GM19099 (cell line): Measurements from ENCODE around the gene F2RL3.

Experiments
- POLR2A ChIP-seq: IDR thresholded peaks from 3 replicates; pipeline ENCODE4 v1.6.1; 2011; ENCODE audit warnings: low read depth; ENCODE audit not compliant: insufficient read length; ENCODE audit errors: extremely low read depth

The F2RL3 gene

DNA sequence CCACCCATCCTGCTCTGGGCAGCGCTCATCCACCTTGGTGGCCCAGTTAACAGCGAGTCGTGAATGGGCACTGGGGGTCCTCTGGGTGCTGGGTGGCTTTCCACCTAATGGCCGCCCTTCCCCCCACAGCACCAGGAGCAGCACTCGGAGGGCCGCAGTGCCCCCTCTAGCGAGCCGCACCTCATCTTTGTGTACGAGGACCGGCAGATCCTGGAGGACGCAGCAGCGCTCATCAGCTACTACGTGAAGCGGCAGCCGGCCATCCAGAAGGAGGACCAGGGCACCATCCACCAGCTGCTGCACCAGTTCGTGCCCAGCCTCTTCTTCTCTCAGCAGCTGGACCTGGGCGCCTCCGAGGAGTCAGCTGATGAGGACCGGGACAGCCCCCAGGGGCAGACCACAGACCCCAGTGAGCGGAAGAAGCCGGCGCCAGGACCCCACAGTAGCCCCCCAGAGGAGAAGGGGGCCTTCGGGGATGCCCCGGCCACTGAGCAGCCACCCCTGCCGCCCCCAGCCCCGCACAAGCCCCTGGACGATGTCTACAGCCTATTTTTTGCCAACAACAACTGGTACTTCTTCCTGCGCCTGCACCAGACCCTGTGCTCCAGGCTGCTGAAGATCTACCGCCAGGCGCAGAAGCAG, 19.3 kb upstream of the F2RL3 start:
- TF ChIP-seq POLR2A, result no peak

DNA sequence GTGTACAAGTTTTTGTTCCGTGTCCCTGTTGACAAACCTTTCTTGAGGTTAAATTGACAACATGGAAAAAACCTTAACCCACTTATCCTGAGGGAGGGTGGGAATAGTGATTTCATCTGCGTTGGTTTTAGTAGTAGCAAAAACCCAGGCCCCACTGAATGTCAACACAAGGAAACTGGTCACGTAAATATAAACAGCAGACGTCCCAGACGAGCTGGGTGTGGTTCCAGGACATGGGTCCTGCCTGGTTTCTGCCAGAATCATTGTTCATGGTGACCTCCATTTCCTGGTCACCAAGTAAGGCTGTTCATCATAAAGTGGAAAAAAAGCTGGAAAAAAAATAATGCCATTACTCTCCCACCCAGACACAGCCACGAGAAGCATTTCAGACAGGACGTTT, 16.9 kb upstream of the F2RL3 start:
- TF ChIP-seq POLR2A, result no peak

- no peak for TF ChIP-seq POLR2A
These were observed 16.1 kb upstream of the F2RL3 start for GRCh38 chr19:16872728-16873127.

GRCh38 chr19:16873594-16873993, 15.2 kb upstream of the F2RL3 start:
- no peak for TF ChIP-seq POLR2A

- TF ChIP-seq POLR2A, result no peak
These were observed 14.4 kb upstream of the F2RL3 start for GRCh38 chr19:16874250-16874977.

GRCh38 chr19:16875584-16876555, 12.9 kb upstream of the F2RL3 start:
- TF ChIP-seq POLR2A, result no peak

GRCh38 chr19:16876904-16877361, 11.9 kb upstream of the F2RL3 start:
- TF ChIP-seq POLR2A, result no peak

GRCh38 chr19:16877581-16877980, 11.2 kb upstream of the F2RL3 start:
- TF ChIP-seq POLR2A, result no peak

GRCh38 chr19:16878181-16878965, 10.4 kb upstream of the F2RL3 start:
- TF ChIP-seq POLR2A, result no peak

GRCh38 chr19:16880884-16881554, 7.8 kb upstream of the F2RL3 start:
- TF ChIP-seq POLR2A, result no peak

DNA sequence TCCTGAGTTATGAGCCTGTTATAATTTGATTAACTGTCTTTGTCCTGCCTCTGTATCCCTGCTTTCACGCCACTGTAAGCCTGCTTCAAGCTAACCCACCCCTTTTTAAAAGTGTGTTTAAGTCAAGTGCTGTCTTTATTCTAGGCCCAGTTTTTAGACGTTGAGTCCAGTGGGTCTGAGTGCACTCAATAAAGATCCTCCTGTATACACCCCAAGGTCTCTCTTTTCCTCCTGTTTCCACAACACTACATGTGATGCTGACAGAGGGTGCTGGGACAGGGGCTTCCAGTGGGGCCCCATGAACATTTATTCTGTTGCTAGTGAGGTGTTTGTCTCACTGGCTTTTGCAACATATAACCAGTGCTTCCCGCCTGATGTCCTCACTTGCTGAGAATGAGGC, 6.7 kb upstream of the F2RL3 start:
- TF ChIP-seq POLR2A, result no peak

GRCh38 chr19:16883522-16883921, 5.3 kb upstream of the F2RL3 start:
- TF ChIP-seq POLR2A, result no peak

DNA sequence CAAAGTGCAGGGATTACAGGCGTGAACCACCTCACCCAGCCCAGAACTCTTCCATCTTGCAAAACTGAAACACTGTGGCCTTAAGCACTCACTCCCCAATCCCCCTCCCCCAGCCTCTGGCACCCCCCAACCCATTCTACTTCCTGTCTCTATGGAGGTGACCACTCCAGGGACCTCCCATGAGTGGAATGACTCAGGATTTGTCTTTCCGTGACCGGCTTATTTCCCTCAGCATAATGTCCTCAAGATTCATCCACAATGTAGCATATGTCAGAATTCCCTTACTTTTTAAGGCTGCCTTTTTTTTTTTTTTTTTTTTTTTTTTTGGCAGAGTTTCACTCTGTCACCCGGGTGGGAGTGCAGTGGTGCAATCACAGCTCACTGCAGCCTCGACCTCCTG, 3.6 kb upstream of the F2RL3 start:
- no peak for TF ChIP-seq POLR2A

- no peak for TF ChIP-seq POLR2A
These were observed 2.4 kb upstream of the F2RL3 start for GRCh38 chr19:16886305-16886880.
